ENCODE measurements around the gene CYP11A1.
"Not testable (repeated sequence)": the region's sequence is repeated elsewhere in the genome, so short reads cannot be mapped to it uniquely, and the experiment has no call there.

Gene CYP11A1

GRCh38 chr15:74373056-74373650, 5.7 kb upstream of the CYP11A1 start:
- no peak for DNase-seq

GRCh38 chr15:74370471-74370870, 3.0 kb upstream of the CYP11A1 start:
- DNase-seq: no peak

GRCh38 chr15:74369756-74370155, 2.3 kb upstream of the CYP11A1 start:
- no peak for DNase-seq

GRCh38 chr15:74369084-74369745, 1.8 kb upstream of the CYP11A1 start:
- DNase-seq: no peak

DNA sequence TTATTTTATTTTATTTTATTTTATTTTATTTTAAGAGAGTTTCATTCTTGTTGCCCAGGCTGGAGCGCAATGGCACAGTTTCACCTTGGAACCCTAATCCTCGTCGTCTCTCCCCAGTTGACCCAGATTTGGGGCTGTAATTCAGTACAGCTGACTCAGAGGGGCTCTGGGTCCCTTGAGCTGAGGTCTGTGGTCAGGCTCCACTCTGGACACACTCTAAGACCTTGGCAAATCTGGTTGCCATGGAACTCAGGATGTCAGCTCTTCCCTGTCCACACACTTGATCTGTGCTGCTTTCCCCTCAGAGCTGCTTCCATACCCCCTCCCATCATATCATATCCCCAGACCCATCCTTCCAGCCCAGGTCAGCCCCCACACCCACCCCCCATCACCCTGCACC, 675 bp upstream of the CYP11A1 start:
- no peak for DNase-seq

GRCh38 chr15:74365598-74366445, 1.6 kb downstream of the CYP11A1 start:
- DNase-seq: no peak

DNA sequence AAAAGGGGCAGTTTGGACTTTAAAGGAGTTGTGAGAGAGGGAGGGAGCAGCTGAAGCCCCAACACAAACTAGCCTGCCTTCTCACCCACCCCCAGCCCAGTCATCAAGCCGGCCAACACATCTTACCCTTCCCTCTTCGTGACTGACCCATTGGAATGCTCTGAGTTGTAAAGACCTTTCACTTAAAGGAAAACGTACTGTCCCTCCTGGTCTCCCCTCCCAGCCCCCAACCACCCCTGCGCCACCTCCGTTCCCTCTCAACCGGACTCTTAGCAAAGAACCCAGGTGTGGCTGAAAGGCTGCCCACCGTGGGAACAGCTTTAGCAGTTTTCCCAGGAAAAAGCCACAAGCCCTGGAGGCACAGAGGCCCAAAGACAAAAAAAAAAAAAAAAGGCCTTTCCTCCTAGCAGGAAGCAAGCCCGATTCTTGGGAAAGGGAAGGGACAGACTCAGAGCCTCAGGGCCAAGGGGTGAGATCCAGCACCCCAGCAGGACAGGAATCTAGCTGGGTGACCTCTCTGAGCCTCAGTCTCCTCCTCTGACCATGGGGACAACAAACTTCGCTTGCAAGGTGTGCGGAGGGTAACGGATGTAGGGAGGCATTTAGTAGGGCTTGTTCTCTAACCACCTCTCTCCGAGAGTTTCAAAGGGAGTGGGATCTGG, 2.4 kb downstream of the CYP11A1 start:
- DNase-seq: no peak

- no peak for DNase-seq
Observed at GRCh38 chr15:74362482-74362881, 5.0 kb downstream of the CYP11A1 start.

DNA sequence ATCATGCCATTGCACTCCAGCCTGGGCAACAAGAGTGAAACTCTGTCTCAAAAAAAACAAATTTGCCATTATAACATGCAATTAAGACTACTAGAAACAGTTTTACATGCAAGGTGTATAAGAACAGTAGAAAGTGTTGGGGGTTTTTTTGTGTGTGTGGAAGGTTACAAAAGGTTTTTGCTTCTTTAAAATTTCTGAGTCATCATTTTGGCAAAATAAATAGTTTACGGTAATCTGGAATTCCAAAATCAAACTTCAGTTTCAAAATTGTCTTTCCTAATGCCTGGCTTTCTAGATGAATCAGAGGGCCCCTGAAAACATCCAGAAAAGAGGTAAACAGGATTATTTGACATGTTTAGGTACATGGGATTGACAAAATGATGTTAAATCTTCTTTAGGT, 6.6 kb downstream of the CYP11A1 start:
- DNase-seq: not testable (repeated sequence)

DNA sequence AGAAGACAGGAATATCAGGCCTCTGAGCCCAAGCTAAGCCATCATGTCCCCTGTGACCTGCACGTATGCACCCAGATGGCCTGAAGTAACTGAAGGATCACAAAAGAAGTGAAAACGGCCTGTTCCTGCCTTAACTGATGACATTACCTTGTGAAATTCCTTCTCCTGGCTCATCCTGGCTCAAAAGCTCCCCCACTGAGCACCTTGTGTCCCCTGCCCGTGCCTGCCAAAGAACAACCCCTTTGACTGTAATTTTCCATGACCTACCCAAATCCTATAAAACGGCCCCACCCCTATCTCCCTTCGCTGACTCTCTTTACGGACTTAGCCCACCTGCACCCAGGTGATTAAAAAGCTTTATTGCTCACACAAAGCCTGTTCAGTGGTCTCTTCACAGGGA, 8.1 kb downstream of the CYP11A1 start:
- DNase-seq: not testable (repeated sequence)

GRCh38 chr15:74357514-74357913, 9.9 kb downstream of the CYP11A1 start:
- DNase-seq: not testable (repeated sequence)

DNA sequence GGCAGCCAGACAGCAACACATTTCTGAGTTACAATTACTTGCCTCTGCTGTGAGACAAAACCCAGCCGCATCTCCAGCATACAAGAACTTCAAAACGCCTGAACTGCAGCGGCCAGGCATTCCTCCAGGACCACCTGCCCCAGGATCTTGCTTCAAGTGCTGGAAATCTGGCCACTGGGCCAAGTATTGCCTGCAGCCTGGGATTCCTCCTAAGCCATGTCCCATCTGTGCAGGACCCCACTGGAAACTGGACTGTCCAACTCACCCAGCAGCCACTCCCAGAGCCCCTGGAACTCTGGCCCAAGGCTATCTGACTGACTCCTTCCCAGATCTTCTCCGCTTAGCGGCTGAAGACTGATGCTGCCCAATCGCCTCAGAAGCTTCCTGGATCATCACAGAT, 11.4 kb downstream of the CYP11A1 start:
- not testable (repeated sequence) for DNase-seq

GRCh38 chr15:74353992-74354391, 13.5 kb downstream of the CYP11A1 start:
- not testable (repeated sequence) for DNase-seq

GRCh38 chr15:74352393-74352910, 15.0 kb downstream of the CYP11A1 start:
- no peak for DNase-seq

DNA sequence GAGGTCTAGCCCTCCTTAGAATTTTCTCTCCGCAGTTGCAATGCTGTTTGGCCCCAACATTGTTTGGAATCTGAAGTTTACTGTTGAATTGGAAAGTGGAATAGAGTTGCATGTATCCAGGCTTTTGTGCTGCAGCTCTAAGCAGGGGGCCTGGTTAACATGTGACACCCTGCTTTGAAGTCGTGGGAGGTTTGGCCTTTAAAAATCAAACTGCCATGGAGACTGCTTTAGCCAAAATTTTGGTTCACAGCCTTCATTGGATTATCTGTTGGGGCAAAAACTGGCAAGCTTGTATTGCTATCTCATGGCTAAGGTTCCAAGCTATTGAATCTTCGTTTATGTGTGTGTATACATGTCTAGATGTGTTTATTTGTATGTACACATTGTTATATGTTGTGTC, 15.8 kb downstream of the CYP11A1 start:
- no peak for DNase-seq

- no peak for DNase-seq
Observed at GRCh38 chr15:74350295-74351275, 16.9 kb downstream of the CYP11A1 start.

GRCh38 chr15:74349241-74349778, 18.1 kb downstream of the CYP11A1 start:
- DNase-seq: no peak

DNA sequence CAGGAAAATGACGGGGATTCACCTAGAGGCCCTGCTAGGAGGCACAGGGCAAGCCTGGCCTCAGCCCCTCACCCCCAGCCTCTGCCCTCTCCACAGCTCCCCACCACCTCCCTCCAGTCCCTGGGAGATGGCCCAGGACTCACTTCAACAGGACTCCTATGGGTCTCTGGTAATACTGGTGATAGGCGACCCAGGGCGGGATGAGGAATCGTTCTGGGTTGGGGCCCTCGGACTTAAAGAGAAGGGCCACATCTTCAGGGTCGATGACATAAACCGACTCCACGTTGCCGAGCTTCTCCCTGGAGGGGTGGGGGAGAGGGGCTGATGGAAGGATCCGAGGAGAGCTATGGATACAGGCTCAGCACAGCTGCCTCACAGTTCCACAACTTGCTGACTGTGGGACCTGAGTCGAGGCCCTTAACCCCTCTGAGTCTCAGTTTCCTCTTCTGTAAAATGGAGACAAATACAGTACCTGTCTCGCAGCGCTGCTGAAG, 19.6 kb downstream of the CYP11A1 start:
- DNase-seq: no peak

GRCh38 chr15:74345051-74345450, 22.4 kb downstream of the CYP11A1 start:
- no peak for DNase-seq

DNA sequence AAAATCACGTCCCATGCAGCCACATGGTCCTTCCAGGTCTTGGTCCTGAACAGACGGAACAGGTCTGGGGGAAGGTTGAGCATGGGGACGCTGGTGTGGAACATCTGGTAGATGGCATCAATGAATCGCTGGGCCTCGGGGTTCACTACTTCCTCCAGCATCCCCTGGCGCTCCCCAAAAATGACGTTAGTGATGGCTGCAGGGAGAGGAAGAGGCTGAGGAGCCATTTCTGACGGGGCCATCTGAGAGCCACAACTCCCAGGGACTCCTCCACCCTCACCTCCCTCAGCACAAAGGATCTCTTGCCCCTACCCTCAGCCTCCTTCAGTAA, 23.7 kb downstream of the CYP11A1 start:
- no peak for DNase-seq

GRCh38 chr15:74343127-74343796, 24.2 kb downstream of the CYP11A1 start:
- no peak for DNase-seq

All from NCI-H2029 treated with DMSO at 0.1 percent for 48 hours (cell line).